Activated CD4-positive, alpha-beta T cell treated with anti-CD3 and anti-CD28 coated beads for 48 hours (primary cell): ENCODE data around the gene SIL1.
"Not testable (repeated sequence)": the region's sequence is repeated elsewhere in the genome, so short reads cannot be mapped to it uniquely, and the experiment has no call there.

Experiments
- DNase-seq: peaks from one replicate; pipeline ENCODE4 v3.0.0-alpha.2; 2020

Gene SIL1

GRCh38 chr5:139171779-139172404 lies 26.3 kb downstream of the SIL1 start:
- DNase-seq, result no peak

- no peak for DNase-seq
Observed at GRCh38 chr5:139167952-139168720, 30.0 kb downstream of the SIL1 start.

- no peak for DNase-seq
Observed at GRCh38 chr5:139167533-139167932, 30.6 kb downstream of the SIL1 start.

- no peak for DNase-seq
Observed at GRCh38 chr5:139167063-139167462, 31.1 kb downstream of the SIL1 start.

GRCh38 chr5:139164897-139165296 lies 33.3 kb downstream of the SIL1 start:
- DNase-seq, result not testable (repeated sequence)

- DNase-seq, result peak; percentile 42
Observed at GRCh38 chr5:139164020-139164419, 34.1 kb downstream of the SIL1 start.

DNA sequence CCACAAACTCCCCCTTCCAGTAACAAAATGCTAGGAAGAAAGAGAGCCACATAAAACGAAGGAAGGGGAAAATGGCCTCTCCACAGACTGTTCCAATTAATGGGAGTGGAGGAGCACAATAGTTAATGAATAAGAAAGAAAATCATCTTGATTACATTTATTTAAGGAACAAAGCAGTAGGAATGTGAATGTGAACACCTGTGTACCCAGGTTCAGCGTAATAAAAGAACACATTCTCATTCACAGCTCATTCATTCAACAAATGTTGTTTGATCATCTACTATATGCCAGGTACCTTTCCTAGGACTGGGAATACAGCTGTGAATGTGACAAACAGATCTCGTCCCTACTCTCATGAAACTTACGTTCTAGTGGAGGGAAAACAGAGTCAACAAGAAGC lies 35.7 kb downstream of the SIL1 start:
- no peak for DNase-seq

GRCh38 chr5:139158791-139159190 lies 39.4 kb downstream of the SIL1 start:
- DNase-seq, result no peak

DNA sequence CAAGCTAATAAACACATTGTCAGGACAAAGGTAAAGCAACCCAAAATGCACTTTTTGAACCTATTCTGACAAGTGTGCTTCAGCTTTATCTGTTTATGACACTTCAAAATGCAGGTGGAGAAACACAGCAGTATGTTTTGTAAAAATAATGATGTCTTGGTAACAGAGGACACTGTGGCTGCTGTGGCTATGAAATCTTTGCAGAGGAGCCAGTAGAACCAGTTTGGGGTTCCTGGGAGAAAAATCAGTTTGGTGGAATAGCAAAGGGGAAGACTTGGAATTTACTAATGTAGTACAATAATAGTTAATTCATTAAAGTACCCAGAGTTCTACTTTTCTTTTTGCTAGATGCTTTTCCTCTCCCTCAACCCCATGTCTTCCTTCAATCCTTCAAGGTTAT lies 40.6 kb downstream of the SIL1 start:
- DNase-seq, result no peak

DNA sequence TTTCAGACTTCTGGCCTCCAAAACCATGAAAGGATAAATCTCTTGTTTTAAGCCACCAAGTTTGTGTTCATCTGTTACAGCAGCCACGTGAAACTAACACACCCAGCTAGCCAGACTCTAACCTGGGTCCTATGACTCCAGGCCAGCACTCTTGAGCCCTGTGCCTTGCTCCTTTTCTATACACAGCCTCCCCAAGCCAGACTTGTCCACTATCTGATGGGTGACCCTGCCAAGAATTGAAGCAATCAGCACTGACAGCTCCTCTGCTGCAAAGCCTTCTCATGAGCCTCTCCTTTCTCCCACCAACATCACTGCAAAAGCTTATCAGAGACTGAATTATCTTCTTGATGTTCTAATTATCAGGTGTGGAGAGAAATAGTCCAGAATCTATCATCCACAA lies 41.4 kb downstream of the SIL1 start:
- no peak for DNase-seq

GRCh38 chr5:139155333-139155732 lies 42.8 kb downstream of the SIL1 start:
- no peak for DNase-seq

DNA sequence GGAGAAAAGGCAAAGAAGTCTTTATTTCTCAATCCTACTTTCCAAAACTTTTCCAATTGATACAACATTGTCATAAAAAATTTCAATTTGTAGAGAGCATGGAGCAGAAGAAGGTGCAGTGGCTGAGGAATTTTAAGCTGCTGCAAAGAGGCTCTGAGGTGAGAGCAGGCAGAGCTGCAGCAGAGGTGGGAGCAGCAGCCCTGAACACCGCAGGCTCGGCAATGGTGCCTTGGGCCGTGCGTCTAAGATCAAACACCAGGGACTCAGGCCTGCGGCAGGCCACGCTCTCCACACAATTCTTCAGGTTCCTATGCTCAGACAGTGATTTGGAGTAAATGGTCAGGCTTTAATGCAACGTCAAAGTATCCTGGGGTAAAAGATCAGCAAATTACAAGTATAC lies 46.3 kb downstream of the SIL1 start:
- no peak for DNase-seq

GRCh38 chr5:139150367-139150999 lies 47.7 kb downstream of the SIL1 start:
- DNase-seq, result no peak

DNA sequence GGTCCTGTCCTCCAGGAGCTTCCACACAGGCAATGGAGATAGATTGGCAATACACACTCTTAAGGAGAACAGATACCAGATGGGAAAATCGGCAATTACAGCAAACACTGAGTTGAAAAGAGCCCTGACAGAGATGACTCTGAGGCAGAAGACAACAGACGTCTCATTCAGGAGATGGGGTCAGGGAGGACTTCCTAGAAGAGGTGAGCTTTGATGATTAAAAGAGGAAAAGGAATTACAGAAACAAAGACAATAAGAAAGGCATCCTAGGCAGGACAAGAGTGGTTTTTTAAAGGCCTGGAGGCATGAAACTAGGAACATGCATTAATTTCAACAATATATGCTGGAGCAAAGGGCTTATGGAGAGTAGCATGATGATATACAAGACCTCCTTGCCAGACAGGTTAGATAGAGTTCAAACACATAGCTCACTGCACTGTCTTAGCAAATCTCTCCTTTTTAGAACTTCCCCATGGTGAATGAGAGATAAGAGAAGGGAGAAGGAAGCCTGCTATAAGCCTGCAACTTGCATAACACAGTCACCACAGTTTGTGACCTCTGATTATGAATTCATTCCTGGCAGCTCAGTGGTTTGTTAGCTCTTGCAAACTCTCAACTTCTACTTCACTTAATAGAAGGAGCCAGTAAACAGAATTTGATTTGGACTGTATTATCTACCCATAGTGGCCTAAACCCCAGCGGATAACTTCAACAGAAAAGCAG lies 48.5 kb downstream of the SIL1 start:
- no peak for DNase-seq

GRCh38 chr5:139148986-139149385 lies 49.2 kb downstream of the SIL1 start:
- no peak for DNase-seq

GRCh38 chr5:139148306-139148705 lies 49.9 kb downstream of the SIL1 start:
- no peak for DNase-seq

DNA sequence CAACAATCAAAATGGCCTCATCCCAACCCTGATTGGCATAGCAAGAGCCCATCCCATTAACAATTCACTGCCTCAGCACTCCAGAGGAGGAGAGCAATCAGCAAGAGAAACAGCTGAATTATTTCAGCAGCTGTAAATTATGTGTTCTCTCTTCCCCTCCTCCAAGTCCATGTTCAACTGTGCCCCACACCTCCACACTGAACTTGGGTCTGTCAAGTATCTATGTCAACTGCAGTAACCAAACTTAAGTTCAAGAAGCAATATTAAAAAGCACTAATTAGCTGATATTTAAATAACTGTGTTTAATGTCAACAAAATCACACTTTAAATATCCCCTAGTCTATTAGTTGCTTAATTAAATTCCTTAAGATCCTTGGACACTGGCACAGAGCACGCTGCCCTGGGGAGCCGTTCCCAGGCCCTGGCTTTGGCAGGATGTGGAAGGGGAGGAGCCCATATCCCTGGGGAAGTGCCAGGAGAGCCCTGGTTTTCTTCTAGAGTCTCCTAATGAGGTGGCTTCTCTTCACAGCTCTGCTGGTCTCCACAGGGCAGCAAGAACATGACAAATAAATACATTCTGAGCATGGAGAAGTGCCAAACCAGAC lies 50.6 kb downstream of the SIL1 start:
- no peak for DNase-seq

DNA sequence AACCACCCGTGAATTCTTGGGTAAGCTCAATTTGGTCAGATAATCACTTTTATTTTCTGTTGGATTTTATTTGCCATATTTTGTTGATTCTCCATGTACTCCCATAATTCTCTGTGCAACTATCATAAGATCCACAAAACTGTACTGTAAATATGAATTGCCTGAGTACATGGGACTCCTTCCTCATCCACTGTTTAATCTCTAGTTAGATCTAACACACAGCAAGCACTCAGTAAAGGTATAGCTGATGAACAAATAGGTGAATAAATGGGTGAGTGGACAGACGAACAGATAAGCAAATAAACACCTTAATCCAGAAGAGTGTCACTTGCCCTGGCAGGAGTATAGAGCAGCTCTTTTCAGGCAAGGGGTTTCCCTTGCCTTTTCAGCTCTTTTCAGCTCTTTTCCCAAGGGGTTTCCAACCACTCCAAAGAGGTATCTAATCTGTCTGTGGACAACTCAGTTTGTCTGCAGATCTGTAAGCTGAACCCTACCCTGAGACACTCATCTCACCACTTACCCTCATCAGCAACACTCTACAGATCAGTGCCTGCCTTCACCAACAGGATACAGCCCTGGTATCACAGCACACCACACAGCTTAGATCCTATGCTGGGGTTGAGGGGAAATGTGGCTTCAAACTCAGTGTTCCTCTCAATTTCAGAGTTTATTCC lies 51.2 kb downstream of the SIL1 start:
- no peak for DNase-seq

GRCh38 chr5:139141446-139142204 lies 56.5 kb downstream of the SIL1 start:
- no peak for DNase-seq

DNA sequence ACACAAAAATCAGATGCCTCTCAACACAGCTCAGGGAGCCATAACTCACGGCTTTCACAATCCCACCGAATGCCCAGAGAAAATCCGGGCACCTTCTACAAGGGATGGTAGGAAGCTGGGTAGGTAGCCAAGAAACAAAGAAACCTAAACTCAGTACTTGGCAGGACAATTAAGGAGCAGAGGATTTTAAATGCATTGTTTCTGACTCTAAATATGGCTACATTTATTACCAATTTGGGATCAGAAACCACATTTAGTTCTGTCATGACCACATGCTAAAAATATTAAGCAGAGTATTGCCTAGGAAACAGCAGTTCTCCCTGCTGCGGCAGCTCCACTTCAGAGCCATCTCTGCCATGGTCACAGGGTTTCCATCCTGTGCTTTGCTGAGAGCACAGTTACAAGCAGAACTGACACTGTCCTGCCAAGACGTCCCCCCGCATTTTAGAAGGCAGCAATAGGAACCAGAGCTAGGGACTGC lies 57.5 kb downstream of the SIL1 start:
- DNase-seq, result no peak

DNA sequence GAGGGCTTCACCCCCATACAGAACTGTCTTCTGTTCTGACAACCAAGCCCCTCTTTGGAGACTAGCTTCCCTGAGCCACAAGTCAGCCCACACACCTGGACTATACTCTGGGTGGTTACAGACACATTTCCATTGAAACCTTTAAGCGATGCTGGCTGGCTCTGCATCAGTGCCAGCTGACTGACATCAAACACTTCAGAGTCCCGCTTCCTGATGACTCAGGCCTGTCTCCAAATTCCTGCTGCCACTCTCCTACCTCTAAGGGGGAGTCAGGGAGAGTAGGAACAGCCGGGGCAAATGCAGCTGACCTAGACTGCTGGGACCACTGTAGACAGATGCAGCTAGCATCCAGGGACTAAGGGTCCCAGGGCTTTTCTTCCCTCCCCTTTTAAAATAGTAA lies 59.4 kb downstream of the SIL1 start:
- DNase-seq, result no peak

DNA sequence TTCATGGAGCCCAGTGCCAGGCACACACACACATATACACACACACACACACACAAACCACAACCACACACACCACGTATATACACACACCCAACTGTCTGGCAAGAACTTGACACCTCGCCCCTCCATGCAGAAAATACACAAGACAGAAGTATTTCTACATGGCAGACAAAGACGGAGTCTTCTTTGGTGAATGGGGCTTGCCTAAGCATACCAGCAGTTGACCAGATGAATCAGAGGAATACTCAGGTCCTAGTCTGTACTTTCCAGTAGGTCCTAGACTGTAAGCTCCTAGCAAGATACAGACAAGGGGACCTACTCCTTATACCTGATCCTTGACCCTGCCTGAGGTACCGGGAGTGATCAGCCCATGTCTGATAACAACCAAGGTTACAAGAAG lies 60.1 kb downstream of the SIL1 start:
- no peak for DNase-seq
